K562 (cell line): Measurements from ENCODE around the gene GET4.

Source experiments
- CEBPB ChIP-seq: fragments of 450-650 bp; IDR thresholded peaks from 2 replicates; pipeline ENCODE4 v1.6.1; 2016; ENCODE audit warnings: missing genetic modification characterization, missing compliant biosample characterization
- CTCF ChIP-seq, 3 experiments: IDR thresholded peaks in 2 of 3; conservative IDR thresholded peaks in 1 of 3; 2 replicates each; pipeline ENCODE4 v1.5.1; 2011 to 2012; ENCODE audit warnings: low read length in 3 of 3, mild to moderate bottlenecking in 3 of 3, control low read depth in 2 of 3, improper control_type of control experiment in 1 of 3, inconsistent platforms in 1 of 3, low read depth in 1 of 3, mixed read lengths in 1 of 3, moderate library complexity in 1 of 3; ENCODE audit not compliant: insufficient read depth in 2 of 3
- E2F6 ChIP-seq, 2 experiments: IDR thresholded peaks; 2 replicates each; pipeline ENCODE4 v1.6.1; 2011; ENCODE audit warnings: borderline replicate concordance in 1 of 2, control low read depth in 1 of 2, low read depth in 1 of 2, low read length in 1 of 2, mild to moderate bottlenecking in 1 of 2, mixed read lengths in 1 of 2, moderate library complexity in 1 of 2; ENCODE audit not compliant: insufficient read depth in 1 of 2, insufficient read length in 1 of 2, poor library complexity in 1 of 2, severe bottlenecking in 1 of 2; ENCODE audit errors: extremely low read depth in 1 of 2
- JUNB ChIP-seq: fragments of 450-650 bp; formaldehyde crosslinking; conservative IDR thresholded peaks from 2 replicates; pipeline ENCODE4 v1.4.0; 2020; ENCODE audit warnings: mild to moderate bottlenecking
- POLR2A ChIP-seq: fragments of 450-650 bp; conservative IDR thresholded peaks from 2 replicates; pipeline ENCODE4 v1.6.1; 2016
- SRSF7 ChIP-seq: fragments of 200-400 bp; formaldehyde crosslinking; optimal IDR thresholded peaks from 2 replicates; pipeline ENCODE3; 2017; ENCODE audit warnings: mild to moderate bottlenecking, low read depth, low read length
- ZBTB40 ChIP-seq, 2 experiments: fragments of 450-650 bp in 1 of 2; sonication (generic) in 1 of 2; formaldehyde crosslinking in 1 of 2; IDR thresholded peaks; 2 replicates each; pipeline versions ENCODE4 v1.7.1 to v1.9.0; 2016 to 2022; ENCODE audit warnings: inconsistent platforms in 1 of 2, mild to moderate bottlenecking in 1 of 2, missing genetic modification reagents in 1 of 2
- ZFP36 ChIP-seq: fragments of 150-350 bp; IDR thresholded peaks from 2 replicates; pipeline ENCODE4 v1.6.1; 2018; ENCODE audit warnings: low read length, low read depth; ENCODE audit not compliant: partially characterized antibody
- ZNF175 ChIP-seq: fragments of 200-800 bp; sonication (Bioruptor generic); IDR thresholded peaks from 2 replicates; pipeline ENCODE4 v1.6.1; 2016; ENCODE audit warnings: low read depth, mild to moderate bottlenecking, missing genetic modification characterization, missing compliant biosample characterization
- ZNF407 ChIP-seq: fragments of 450-650 bp; IDR thresholded peaks from 2 replicates; pipeline ENCODE4 v1.6.1; 2016; ENCODE audit warnings: low read depth
- ZZZ3 ChIP-seq: fragments of 450-650 bp; IDR thresholded peaks from 2 replicates; pipeline ENCODE4 v1.6.1; 2016; ENCODE audit warnings: antibody characterized with exemption, mild to moderate bottlenecking, moderate library complexity

GRCh38 chr7:911791-912480 is 35.6 kb downstream of the GET4 start:
- TF ChIP-seq CEBPB (no peak), ZFP36 (no peak), ZBTB40 (IDR thresholded peaks at IDR 0.05) (no peak), ZBTB40 (CRISPR knock-in tag; IDR thresholded peaks at IDR 0.05) (no peak), ZNF407 (no peak), JUNB (CRISPR knock-in tag) (no peak), ZNF175 (CRISPR knock-in tag) (no peak), POLR2A (no peak), CTCF (IDR thresholded peaks at IDR 0.05 in 2 of 3, conservative IDR thresholded peaks at IDR 0.05 in 1 of 3; ENCODE audit: insufficient read depth in 2 of 3, low read depth in 1 of 3, low read length in 3 of 3) (no peak), SRSF7 (no peak), ZZZ3 (no peak), E2F6 (IDR thresholded peaks at IDR 0.05; ENCODE audit: borderline replicate concordance in 1 of 2, extremely low read depth in 1 of 2, insufficient read depth in 1 of 2, insufficient read length in 1 of 2, low read depth in 1 of 2, low read length in 1 of 2, poor library complexity in 1 of 2, severe bottlenecking in 1 of 2) (no peak)
